Subcutaneous abdominal adipose tissue (tissue), 5 donors: ENCODE results near the gene HM13.

Experiments used
- H3K27ac ChIP-seq: one replicate; pipeline ENCODE4 v1.7.0; 2013; ENCODE audit warnings: low read depth, mild to moderate bottlenecking, inconsistent platforms, low read length, moderate library complexity
- H3K27me3 ChIP-seq, 5 donors: one replicate each; pipeline ENCODE4 v1.7.0; 2013; ENCODE audit warnings: low read length in 5 of 5, inconsistent platforms in 1 of 5; ENCODE audit not compliant: control insufficient read depth in 5 of 5, insufficient read depth in 4 of 5
- H3K36me3 ChIP-seq, 5 donors: one replicate each; pipeline ENCODE4 v1.7.0; 2013; ENCODE audit warnings: low read length in 5 of 5; ENCODE audit not compliant: control insufficient read depth in 5 of 5, insufficient read depth in 5 of 5
- H3K4me1 ChIP-seq, 5 donors: one replicate each; pipeline ENCODE4 v1.7.0; 2013; ENCODE audit warnings: low read length in 5 of 5, mild to moderate bottlenecking in 3 of 5, moderate library complexity in 1 of 5; ENCODE audit not compliant: control insufficient read depth in 5 of 5, insufficient read depth in 5 of 5
- H3K4me3 ChIP-seq, 5 donors: one replicate each; pipeline ENCODE4 v1.7.0; 2013; ENCODE audit warnings: low read length in 5 of 5, low read depth in 1 of 5
- H3K9ac ChIP-seq, 5 donors: one replicate each; pipeline ENCODE4 v1.7.0; 2013; ENCODE audit warnings: low read length in 5 of 5, mild to moderate bottlenecking in 4 of 5, moderate library complexity in 3 of 5
- H3K9me3 ChIP-seq, 5 donors: one replicate each; pipeline ENCODE4 v1.7.0; 2013; ENCODE audit warnings: low read length in 5 of 5; ENCODE audit not compliant: control insufficient read depth in 5 of 5
- donor health status: healthy.
- donor health status: healthy.
- donor health status: healthy.
- donor health status: healthy.
- donor health status: healthy.

HM13 gene

DNA sequence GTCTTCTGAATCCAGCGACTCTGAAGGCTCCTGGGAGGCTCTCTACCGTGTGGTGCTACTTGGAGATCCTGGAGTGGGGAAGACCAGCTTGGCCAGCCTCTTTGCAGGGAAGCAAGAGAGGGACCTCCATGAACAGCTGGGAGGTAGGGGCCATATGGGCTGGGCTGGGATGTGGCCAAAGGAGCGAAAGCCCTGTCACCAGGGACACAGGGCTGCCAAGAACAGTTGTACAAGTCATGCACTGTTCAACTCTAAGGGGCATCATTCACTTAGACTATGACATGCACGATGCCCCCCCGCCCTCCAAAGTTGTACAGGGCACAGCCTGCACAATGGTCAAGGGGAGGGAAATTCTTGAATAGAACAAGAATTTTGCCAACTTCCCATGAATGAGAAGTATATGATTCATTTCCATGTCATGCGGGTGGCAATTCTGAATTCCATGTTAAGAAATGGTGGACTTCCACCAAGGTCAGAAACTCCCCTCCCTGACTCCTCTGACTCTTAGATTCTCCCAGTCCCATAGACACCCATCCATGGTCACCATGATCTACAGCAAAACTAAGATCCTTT is 37.5 kb upstream of the HM13 start:
- Histone ChIP-seq H3K36me3 (peaks cover 0 to 3% (median 0%) of the 10 kb centered on the region in 5 donors), H3K4me1 (peaks cover 0 to 25% (median 13%) of the 10 kb centered on the region in 5 donors), H3K9me3 (no peaks in the 10 kb centered on the region), H3K4me3 (peak overlapping the region in 2 of 5 donors; percentile 61 to 66), H3K27me3 (peaks cover 19 to 28% (median 23%) of the 10 kb centered on the region in 5 donors), H3K9ac (no peak overlapping the region), H3K27ac (no peak overlapping the region)

DNA sequence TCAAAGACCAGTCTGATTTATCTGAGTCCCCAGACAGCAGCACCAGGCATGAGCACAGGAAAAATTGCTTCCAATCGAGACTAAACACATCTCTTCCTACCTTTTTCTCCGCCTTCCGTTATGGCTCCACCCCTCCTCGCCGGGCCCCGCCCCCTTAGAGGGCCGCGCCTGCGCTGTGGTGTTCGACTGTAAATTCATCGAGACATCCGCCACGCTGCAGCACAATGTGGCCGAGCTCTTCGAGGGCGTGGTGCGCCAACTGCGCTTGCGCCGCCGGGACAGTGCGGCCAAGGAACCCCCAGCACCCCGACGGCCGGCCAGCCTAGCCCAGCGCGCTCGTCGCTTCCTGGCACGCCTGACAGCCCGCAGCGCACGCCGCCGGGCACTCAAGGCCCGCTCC is 30.2 kb upstream of the HM13 start:
- H3K4me1 ChIP-seq: peaks cover 0 to 22% (median 9%) of the 10 kb centered on the region in 5 donors

DNA sequence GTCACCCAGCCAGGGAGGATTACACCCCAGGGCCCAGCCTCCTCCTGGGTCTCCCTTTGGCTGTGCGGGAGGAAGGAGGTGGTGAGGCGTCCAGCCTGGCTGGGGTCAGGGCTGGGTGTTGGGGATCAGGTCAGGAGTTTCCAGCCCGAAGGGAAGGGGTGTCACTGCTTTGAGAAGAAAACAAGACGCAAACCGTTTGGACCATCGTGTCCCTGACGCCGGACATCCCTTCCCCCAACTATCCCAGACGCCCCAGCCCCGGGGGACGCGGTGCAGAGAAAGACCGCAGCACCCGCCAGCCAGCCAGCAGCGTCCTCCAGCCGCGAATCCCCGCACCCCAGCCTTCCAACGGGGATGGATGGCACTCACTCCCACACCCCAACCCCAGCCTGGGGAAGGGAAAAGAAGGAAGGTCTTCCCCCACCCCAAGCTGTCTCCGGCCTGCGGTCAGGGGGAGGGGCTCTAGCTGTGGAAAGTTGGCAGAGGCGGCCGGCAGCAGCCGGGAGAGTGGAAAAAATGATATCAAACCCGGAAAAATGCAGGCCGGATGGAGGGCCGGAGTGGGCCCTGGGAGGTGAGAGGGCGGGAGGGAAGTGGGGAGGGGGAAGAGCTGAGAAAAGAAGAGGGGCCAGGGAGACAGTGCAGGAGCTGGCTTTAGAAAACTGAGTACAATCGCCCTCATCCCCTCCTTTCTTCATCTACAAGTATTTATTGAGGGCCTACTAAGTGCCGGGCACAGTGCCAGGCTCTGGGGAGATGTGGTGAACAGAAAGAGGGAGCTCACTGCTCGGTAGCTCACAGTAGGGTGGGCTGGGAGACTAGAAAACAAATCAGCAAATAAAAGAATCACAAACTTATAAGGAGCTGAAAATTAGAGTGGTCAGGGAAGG is 28.5 kb upstream of the HM13 start:
- Histone ChIP-seq H3K27me3 (peaks cover 0 to 14% (median 6%) of the 10 kb centered on the region in 5 donors), H3K27ac (no peak overlapping the region), H3K9ac (peak overlapping the region in 2 of 5 donors; percentile 35 to 46), H3K4me1 (peaks cover 0 to 22% (median 9%) of the 10 kb centered on the region in 5 donors), H3K4me3 (peak overlapping the region in 4 of 5 donors; percentile 22 to 55 (median 40)), H3K36me3 (no peaks in the 10 kb centered on the region), H3K9me3 (peaks cover 0 to 3% (median 0%) of the 10 kb centered on the region in 5 donors)

More for the DNA sequence above, 30.2 kb upstream of the HM13 start:
- peaks cover 0 to 14% (median 6%) of the 10 kb centered on the region in 5 donors for H3K27me3 ChIP-seq
- no peak overlapping the region for H3K4me3 ChIP-seq
- H3K9me3 ChIP-seq: peaks cover 0 to 3% (median 0%) of the 10 kb centered on the region in 5 donors
- H3K36me3 ChIP-seq: no peaks in the 10 kb centered on the region
- H3K27ac ChIP-seq: no peak overlapping the region
- no peak overlapping the region for H3K9ac ChIP-seq

DNA sequence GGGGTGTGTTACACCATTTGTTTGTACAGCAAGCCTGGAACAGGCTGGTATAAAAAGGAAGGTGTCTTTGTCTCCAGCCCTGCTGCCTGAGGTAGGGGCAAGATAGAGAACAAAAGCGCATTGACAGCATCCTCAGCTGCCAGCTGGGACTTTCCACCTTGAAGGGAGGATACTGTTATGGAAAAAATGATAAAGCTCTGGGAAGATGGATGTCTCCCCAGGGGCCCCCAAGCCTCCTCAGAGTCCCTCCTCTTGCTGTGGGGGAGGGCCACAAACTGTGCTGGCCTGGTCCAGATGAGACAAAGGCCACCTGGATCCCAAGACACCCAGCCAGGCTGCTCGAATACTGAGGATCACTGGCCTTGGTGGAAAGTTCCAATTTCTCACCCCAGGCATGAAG is 26.1 kb upstream of the HM13 start:
- H3K9ac ChIP-seq: no peak overlapping the region
- H3K27ac ChIP-seq: no peak overlapping the region
- no peak overlapping the region for H3K4me3 ChIP-seq
- peaks cover 0 to 3% (median 0%) of the 10 kb centered on the region in 5 donors for H3K9me3 ChIP-seq
- peaks cover 0 to 14% (median 6%) of the 10 kb centered on the region in 5 donors for H3K27me3 ChIP-seq
- peaks cover 0 to 27% (median 9%) of the 10 kb centered on the region in 5 donors for H3K4me1 ChIP-seq
- H3K36me3 ChIP-seq: no peaks in the 10 kb centered on the region

DNA sequence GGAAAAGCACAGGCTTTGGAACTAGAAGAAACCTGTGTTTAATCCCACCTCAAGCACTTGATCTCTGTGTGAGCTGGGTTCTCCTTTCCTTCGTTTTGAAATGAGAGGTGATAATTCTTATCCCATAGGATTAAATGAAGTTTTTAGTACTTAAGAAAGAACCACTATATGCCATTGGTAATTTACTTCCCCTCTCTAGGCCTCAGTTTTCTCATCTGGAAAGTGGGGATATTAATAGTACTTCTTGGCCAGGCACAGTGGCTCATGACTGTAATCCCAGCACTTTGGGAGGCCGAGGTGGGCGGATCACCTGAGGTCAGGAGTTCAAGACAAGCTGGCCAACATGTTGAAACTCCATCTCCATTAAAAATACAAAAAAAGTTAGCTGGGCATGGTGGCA is 25.1 kb upstream of the HM13 start:
- peaks cover 0 to 12% (median 6%) of the 10 kb centered on the region in 5 donors for H3K27me3 ChIP-seq
- peaks cover 0 to 2% (median 0%) of the 10 kb centered on the region in 5 donors for H3K9me3 ChIP-seq
- H3K9ac ChIP-seq: no peak overlapping the region
- peaks cover 0 to 27% (median 9%) of the 10 kb centered on the region in 5 donors for H3K4me1 ChIP-seq
- H3K4me3 ChIP-seq: no peak overlapping the region
- H3K36me3 ChIP-seq: no peaks in the 10 kb centered on the region
- H3K27ac ChIP-seq: no peak overlapping the region

DNA sequence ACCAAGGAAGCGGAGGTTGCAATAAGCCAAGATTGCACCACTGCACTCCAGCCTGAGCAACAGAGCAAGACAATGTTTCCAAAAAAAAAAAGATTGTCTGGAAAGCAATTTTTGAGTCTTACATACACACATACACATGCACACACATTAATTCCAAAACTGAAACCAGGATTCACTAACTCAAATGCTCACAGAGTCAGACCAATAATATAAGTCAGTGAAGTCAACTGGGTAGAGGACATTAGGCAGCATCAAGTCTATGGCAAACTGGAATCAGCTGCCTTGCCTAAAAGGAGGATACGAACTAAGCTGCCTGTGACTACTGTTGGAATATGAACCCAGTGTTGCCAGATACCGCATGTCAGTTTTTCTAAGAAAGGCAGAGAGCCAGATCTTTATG is 23.5 kb upstream of the HM13 start:
- Histone ChIP-seq H3K9me3 (no peaks in the 10 kb centered on the region), H3K4me1 (peaks cover 0 to 23% (median 5%) of the 10 kb centered on the region in 5 donors), H3K4me3 (no peak overlapping the region), H3K9ac (no peak overlapping the region), H3K27me3 (peaks cover 0 to 8% (median under 1%) of the 10 kb centered on the region in 5 donors), H3K36me3 (no peaks in the 10 kb centered on the region), H3K27ac (no peak overlapping the region)

DNA sequence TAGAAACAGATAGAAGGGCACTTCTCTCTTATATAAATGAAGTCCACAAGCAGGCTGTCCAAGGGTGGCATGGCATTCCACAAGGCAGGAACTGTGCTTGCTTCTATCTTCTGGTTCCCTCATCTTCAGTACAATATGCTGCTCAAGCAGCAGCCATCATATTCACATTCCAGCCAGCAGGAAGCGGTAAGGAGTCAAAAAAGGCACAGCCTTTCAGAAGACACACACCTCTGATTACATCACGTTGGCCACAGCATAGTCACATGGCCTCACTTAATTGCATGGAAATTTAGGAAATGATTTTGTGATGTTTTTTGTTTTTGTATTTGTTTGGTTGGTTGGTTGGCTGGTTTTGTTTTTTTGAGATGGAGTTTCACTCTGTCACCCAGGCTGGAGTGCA is 20.1 kb upstream of the HM13 start:
- Histone ChIP-seq H3K4me3 (no peak overlapping the region), H3K36me3 (no peaks in the 10 kb centered on the region), H3K4me1 (peaks cover 9 to 29% (median 17%) of the 10 kb centered on the region in 5 donors), H3K27ac (no peak overlapping the region), H3K27me3 (no peaks in the 10 kb centered on the region), H3K9ac (no peak overlapping the region), H3K9me3 (no peaks in the 10 kb centered on the region)

DNA sequence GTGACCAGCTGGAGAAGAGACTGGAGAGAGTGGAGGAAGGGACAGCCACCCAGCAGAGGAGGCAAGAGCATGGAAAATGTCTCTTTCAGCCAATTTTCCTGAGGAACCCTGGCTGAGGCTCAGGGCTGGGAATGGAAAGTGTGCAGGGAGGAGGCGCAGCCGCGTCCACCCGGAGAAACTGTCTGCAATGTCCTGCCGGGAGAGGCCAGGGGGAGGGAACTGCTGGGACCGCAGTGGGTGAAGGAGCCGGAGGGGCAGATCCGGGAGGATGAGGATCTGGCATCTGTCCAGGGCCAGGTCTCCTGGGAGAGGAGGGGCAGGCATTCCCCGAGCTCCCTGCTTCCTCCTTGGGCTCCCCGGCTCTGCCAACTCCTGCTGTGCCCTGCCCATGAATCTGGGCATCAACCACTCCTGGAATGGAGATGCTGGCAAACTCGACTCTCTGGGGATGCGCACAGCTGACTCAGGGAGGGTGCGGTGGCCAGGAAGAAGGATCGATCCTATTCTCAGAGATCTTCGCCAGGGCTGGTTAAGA is 17.4 kb upstream of the HM13 start:
- H3K9ac ChIP-seq: peak overlapping the region in 1 of 5 donors; percentile 9
- H3K27me3 ChIP-seq: no peaks in the 10 kb centered on the region
- no peaks in the 10 kb centered on the region for H3K9me3 ChIP-seq
- peak overlapping the region; percentile 33 for H3K27ac ChIP-seq
- H3K4me1 ChIP-seq: peaks cover 9 to 29% (median 17%) of the 10 kb centered on the region in 5 donors
- peak overlapping the region; percentile 19 to 57 (median 28) for H3K4me3 ChIP-seq
- H3K36me3 ChIP-seq: no peaks in the 10 kb centered on the region

DNA sequence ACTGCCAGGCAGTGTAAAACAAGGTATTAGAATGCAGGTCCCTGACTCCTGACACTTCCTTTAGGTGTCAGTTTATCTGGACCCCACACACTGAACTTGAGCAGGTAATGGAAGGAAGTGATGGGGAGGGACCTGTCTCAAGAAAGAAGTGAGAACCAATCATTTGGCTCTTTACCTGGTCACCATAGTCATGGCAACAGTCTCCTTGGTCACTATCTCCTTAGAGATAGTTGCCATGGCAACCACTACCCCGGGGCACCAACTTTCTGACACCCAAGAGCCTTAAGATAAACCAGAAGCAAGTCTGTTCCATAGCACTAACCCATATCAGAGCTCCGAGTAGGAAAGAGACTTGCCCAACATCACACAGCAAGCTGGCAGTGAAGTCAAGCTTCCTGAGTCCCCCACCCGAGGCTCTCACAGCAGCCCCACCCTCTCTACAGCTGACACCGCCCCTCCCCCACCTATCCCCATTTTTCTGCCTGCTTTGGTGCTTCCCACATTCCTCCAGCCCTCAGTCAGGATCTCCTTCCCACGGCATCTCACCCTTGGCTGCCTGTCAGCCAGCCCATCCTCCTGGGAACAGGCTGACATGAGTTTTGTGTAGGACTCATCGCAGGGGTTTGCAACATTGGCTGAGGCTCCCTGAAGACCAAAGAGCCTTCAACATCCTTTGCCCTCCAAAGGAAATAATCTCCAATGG is 16.3 kb upstream of the HM13 start:
- Histone ChIP-seq H3K36me3 (no peaks in the 10 kb centered on the region), H3K9ac (no peak overlapping the region), H3K27me3 (no peaks in the 10 kb centered on the region), H3K4me1 (peaks cover 9 to 25% (median 18%) of the 10 kb centered on the region in 5 donors), H3K27ac (no peak overlapping the region), H3K9me3 (no peaks in the 10 kb centered on the region), H3K4me3 (no peak overlapping the region)
